Measurements from ENCODE around the gene NRXN3. TPM values are rescaled to one million over a fixed set of nuclear protein-coding genes. Genes with fewer than 3 reads are reported as not detected.

The NRXN3 gene
- total RNA-seq, 1 donor, result under 0.01 TPM

DNA sequence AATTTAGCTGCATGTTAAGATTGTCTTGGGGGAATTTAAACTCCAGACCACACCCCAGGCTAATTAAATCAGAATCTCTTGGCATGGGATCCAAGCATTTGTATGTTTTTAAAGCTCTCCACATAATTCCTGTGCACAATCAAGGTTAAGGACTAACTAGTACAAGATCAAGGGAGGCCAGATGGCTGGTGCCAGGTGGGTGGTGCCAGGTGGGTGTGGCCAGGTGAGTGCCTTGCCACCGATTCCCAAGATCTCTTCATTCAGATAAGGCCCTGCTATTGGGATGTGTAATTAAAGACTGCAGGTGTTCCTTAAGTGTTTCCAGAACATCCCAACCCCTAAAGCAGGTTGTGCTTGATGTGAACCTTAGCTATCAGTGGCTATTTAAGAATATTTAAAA is 75.1 kb downstream of the NRXN3 start:
- Histone ChIP-seq H3K4me1 (ENCODE audit: insufficient read depth, low read length) (no peaks in the 10 kb centered on the region), H3K4me3 (ENCODE audit: low read length) (no peak overlapping the region)

DNA sequence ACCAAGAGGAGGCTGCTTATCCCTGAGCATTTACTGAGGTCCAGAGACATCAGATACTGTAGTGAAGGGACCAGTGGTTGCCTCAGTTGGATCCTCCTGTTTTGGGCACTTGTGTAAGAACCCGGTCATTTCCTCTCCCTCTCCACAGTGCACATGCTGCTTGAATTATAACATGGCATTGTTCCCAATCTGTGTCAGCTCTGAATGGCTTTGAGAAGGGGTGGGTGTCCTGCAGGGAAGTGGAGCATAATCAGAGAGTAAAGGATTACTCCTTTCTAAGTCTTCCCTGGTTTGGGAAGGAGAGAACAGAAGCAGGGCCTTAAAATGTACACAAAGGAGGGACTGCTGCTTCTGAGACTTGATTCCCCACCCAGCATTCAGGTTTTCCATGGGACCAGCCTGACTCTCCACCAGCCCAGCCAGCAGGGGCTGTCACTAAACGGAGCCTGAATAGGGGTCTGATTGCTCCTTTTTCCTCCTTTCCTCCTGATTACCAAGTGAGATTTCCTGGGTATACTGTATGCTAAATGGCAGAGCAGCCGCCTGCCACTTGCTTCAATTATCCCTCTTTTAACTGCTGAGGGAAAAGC is 78.4 kb downstream of the NRXN3 start:
- Histone ChIP-seq H3K27me3 (ENCODE audit: insufficient read depth, low read length) (no peaks in the 10 kb centered on the region), H3K4me1 (ENCODE audit: insufficient read depth, low read length) (no peaks in the 10 kb centered on the region), H3K4me3 (ENCODE audit: low read length) (no peak overlapping the region), H3K9me3 (ENCODE audit: low read depth, low read length) (no peaks in the 10 kb centered on the region)

More for the DNA sequence above, 75.1 kb downstream of the NRXN3 start:
- Histone ChIP-seq H3K27me3 (ENCODE audit: insufficient read depth, low read length) (no peaks in the 10 kb centered on the region), H3K9me3 (ENCODE audit: low read depth, low read length) (no peaks in the 10 kb centered on the region)

DNA sequence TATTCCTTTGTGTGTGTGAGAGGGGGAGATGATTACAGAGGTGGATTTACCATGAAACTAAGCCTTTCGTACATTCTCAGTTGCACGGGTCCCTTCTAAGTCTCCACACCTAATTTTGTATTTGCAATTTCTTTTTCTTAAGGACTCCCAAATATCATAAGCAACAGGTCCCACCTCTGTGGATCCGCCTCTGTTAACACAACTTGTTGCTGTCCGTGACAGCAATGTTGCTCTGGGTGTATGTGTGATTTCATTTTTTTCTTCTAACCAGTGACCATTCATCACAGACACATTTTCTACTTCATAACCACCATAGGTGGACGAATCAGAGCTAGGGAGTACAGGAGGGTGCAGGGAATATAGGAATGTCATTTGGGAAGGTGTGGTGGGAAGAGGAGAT is 81.1 kb downstream of the NRXN3 start:
- no peaks in the 10 kb centered on the region for H3K4me1 ChIP-seq (ENCODE audit: insufficient read depth, low read length)
- no peaks in the 10 kb centered on the region for H3K9me3 ChIP-seq (ENCODE audit: low read depth, low read length)

DNA sequence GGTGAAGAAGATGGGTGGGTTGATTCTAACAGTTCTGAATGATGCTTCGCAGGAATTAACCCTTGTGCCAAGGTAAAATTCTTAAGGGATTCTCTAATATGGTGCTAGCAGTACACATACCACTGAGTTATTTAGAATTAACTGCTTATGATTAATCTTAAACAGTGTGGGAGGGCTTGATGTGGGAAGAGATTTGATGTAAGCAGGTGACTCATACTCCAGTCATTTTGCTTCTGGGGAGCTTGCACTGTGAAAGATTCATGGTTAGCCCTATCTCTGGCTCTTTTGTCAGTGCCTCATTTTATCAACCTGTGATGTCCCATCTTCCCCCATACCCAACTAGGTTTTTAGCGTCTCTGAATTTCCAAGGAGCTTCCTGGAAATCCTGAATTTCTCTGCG is 83.8 kb downstream of the NRXN3 start:
- Histone ChIP-seq H3K27me3 (ENCODE audit: insufficient read depth, low read length) (no peaks in the 10 kb centered on the region), H3K4me1 (ENCODE audit: insufficient read depth, low read length) (no peaks in the 10 kb centered on the region), H3K4me3 (ENCODE audit: low read length) (no peak overlapping the region), H3K9me3 (ENCODE audit: low read depth, low read length) (no peaks in the 10 kb centered on the region)

More for the DNA sequence above, 81.1 kb downstream of the NRXN3 start:
- no peak overlapping the region for H3K4me3 ChIP-seq (ENCODE audit: low read length)
- no peaks in the 10 kb centered on the region for H3K27me3 ChIP-seq (ENCODE audit: insufficient read depth, low read length)

DNA sequence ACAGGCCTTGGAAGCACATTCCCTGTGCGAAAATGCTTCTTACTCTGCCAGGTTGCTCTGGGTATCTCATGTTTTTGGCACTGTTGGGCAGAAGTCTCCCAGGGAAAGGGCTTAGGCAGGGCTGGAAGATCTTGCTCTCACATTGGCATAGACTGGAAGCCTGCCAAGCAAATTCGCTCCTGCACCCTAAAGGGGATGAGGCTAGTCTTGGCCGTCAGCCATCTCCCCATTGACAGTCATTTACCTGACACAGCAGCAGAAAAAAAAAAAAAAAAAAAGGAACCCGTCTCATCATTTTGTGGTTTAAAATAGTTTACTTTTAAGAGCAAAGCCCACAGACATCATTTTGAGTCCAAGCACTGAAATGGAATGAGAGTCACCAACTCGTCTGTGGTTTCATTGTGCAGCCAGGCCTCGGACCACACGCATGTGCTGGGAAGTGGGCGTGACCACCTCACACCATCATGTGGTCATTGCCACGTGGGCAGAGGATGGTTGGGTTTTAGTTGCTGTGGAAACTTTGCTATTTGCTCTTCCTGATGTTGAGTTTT is 84.8 kb downstream of the NRXN3 start:
- H3K4me1 ChIP-seq (ENCODE audit: insufficient read depth, low read length), result no peaks in the 10 kb centered on the region

DNA sequence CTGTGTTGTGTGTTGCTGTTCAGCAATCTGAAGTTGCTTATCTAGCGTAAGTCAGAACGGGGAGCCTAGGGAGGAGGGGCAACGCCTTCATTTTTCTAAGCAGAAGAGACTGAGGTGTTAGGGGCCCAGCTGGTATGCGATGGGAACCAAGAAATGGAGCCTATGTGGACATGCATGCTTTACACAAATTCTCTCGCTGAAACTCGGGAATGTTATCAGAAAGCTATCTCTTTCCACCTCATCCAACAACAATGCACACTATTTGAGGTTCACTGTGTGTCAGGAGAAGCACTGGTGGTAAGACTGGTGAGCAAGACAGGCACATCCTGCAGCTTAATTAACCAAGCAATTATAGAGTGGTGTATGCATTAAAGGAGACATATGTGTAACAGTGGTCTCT is 89.7 kb downstream of the NRXN3 start:
- Histone ChIP-seq H3K9me3 (ENCODE audit: low read depth, low read length) (no peaks in the 10 kb centered on the region), H3K27me3 (ENCODE audit: insufficient read depth, low read length) (no peaks in the 10 kb centered on the region), H3K4me3 (ENCODE audit: low read length) (no peak overlapping the region)

More for the DNA sequence above, 84.8 kb downstream of the NRXN3 start:
- Histone ChIP-seq H3K4me3 (ENCODE audit: low read length) (no peak overlapping the region), H3K9me3 (ENCODE audit: low read depth, low read length) (no peaks in the 10 kb centered on the region), H3K27me3 (ENCODE audit: insufficient read depth, low read length) (no peaks in the 10 kb centered on the region)

DNA sequence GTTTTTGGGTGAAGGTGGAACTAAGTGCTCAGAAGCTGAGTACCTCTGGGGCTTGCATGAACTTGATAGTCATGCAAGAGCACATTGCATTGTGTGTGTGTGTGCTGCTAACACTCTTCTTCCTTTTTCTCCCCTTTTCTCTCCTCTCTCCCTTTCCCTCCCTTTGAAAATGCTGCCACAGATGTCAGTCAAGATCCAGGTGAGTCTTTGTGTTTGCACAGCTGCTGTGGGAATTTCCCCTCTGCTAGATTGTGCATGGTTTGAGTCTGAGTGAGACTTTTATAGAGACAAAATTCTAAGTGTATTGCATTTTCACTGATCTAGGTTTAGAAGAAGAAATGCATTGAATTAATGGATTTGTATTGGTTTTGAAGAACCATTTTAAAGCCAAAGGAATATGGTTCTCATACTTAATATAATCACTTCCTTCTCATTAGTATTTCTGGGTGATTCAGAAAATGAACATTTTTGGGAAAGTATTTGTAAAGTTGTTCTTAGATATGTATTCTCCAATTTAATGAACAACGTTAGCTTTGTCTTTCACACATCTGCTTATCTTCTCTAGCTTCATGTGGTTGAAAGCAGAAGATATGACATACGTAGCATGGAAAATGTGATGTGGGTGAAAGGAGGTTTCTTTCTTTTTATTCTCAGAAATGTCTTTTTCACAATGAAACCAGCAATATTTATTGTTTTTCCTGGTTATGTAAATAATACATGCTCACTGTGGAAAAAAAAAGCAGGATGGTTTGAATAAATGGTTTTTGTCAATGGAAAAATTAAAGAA is 108.5 kb downstream of the NRXN3 start:
- H3K4me3 ChIP-seq (ENCODE audit: low read length), result no peak overlapping the region
- H3K9me3 ChIP-seq (ENCODE audit: low read depth, low read length), result no peaks in the 10 kb centered on the region
- no peaks in the 10 kb centered on the region for H3K4me1 ChIP-seq (ENCODE audit: insufficient read depth, low read length)
- H3K27me3 ChIP-seq (ENCODE audit: insufficient read depth, low read length), result no peaks in the 10 kb centered on the region

More for the DNA sequence above, 89.7 kb downstream of the NRXN3 start:
- H3K4me1 ChIP-seq (ENCODE audit: insufficient read depth, low read length), result no peaks in the 10 kb centered on the region

DNA sequence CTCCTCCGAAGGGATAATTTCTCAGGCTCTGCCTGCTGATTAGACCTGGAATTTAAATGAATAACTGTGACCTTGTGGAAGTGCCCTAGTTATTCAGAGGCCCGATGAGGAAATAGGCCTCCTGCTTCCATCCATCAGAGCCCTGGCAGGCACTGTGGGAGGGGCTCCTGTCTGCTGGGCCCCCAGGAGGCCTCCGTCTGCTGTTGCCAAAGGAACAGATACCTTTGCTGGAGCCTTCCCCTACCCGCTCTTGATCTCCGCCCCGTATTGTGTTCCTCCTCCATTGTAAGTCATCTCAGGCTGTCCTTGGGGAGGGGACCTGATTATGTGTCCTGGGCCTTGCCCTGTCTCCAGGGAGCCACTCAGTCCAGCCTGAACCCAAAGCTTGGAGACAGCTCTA is 112.3 kb downstream of the NRXN3 start:
- no peaks in the 10 kb centered on the region for H3K27me3 ChIP-seq (ENCODE audit: insufficient read depth, low read length)
- H3K9me3 ChIP-seq (ENCODE audit: low read depth, low read length), result no peaks in the 10 kb centered on the region
- no peak overlapping the region for H3K4me3 ChIP-seq (ENCODE audit: low read length)
- no peaks in the 10 kb centered on the region for H3K4me1 ChIP-seq (ENCODE audit: insufficient read depth, low read length)

DNA sequence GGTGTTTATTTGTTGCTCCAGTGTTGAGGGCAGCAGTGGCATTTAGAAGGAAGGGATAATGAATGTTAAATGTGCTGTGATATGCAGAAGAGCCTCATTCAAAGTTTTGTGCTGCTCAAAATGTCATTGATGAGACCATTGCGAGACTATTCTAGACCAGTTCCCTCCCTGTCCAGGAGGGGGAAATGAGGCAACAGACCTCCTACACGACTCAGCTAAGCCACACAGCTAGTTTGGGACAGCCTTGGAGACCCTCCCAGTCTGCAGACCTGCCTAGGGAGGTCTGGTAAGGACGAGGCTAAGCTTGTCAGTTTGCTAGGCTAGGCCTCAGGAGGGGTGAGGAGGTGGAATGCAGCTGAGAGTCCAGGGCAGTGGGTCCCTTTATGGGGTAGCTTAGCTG is 116.0 kb downstream of the NRXN3 start:
- no peaks in the 10 kb centered on the region for H3K4me1 ChIP-seq (ENCODE audit: insufficient read depth, low read length)
- no peaks in the 10 kb centered on the region for H3K9me3 ChIP-seq (ENCODE audit: low read depth, low read length)
- no peak overlapping the region for H3K4me3 ChIP-seq (ENCODE audit: low read length)
- no peaks in the 10 kb centered on the region for H3K27me3 ChIP-seq (ENCODE audit: insufficient read depth, low read length)

DNA sequence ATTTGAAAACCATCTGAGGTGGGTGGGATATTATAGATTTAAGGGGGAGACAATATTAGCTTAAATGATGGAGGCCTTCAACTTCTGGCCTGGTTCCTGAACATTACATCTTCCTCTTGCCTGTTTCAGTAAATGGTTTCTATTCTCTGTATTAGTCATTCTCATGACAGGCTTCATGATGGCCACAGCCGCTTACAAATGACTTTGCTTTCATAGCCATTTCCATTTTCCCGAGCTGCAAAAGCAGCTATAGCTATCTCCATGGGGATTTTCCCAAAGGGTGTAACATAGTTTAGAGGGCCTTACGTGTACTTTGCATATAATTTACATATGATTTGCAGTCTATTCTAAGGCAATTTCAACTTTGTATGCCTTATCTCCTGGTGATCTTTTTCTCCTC is 121.8 kb downstream of the NRXN3 start:
- H3K9me3 ChIP-seq (ENCODE audit: low read depth, low read length), result no peaks in the 10 kb centered on the region
- no peaks in the 10 kb centered on the region for H3K27me3 ChIP-seq (ENCODE audit: insufficient read depth, low read length)
- H3K4me3 ChIP-seq (ENCODE audit: low read length), result no peak overlapping the region
- H3K4me1 ChIP-seq (ENCODE audit: insufficient read depth, low read length), result no peaks in the 10 kb centered on the region

DNA sequence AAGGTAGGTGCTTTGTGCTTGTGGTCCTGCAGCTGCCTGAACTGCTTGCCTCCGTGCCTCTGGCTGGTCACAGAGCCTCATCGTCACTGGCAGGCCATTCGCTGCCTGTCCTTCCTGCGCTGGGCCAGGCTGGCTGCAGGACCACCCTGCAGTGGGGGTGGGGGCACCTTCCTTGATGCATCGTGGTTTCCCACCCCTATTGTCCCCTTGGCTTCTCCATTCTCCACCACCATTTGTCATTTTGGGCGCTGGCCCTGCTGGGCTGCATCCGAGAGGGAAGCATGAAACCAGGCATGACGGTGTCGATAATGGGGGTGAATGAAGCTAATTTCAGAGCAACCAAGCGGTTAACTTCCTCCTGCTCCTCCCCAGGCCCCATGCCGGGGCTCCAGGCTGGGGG is 127.7 kb downstream of the NRXN3 start:
- Histone ChIP-seq H3K4me3 (ENCODE audit: low read length) (no peak overlapping the region), H3K27me3 (ENCODE audit: insufficient read depth, low read length) (no peaks in the 10 kb centered on the region), H3K9me3 (ENCODE audit: low read depth, low read length) (no peaks in the 10 kb centered on the region)

DNA sequence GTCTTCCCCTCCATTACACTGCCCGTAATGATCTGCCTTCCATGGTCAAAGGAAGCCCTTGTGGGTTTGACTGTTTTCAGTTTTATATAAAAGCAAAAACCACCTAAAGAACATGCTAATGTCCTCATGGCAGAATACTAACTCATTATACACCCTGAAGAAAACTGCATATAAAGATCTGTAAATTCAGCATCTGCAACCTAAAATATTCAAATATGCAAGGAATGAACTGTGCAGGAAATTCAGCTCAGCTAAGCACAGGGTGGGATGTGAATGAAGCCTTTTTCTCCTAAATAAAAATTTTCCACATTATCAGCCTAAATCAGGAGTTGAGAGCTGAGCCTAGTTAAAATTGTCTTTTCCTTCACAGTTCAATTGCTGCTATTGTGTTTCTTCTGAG is 128.1 kb downstream of the NRXN3 start:
- Histone ChIP-seq H3K4me3 (ENCODE audit: low read length) (no peak overlapping the region), H3K27me3 (ENCODE audit: insufficient read depth, low read length) (no peaks in the 10 kb centered on the region)

More for the DNA sequence above, 127.7 kb downstream of the NRXN3 start:
- H3K4me1 ChIP-seq (ENCODE audit: insufficient read depth, low read length), result no peaks in the 10 kb centered on the region

DNA sequence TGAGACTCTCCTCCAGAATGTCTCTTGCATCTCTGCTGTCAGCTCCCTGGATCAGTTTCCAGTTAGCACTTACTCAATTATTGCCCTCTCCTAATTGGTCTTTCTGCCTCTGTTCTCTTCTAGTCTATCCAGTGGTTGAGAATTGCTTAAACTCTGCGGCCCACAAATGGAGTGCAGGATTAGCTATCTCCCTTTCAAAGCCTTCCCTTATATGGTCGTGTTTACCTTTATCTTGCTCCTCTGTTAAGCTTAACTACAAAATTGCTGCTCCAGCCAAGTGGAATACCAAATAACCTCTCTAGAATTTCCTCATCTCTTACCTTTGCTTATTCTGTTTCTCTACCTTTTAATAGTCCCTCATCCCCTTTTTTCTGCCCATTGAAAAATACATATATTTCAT is 132.7 kb downstream of the NRXN3 start:
- Histone ChIP-seq H3K27me3 (ENCODE audit: insufficient read depth, low read length) (no peaks in the 10 kb centered on the region), H3K4me1 (ENCODE audit: insufficient read depth, low read length) (no peaks in the 10 kb centered on the region), H3K4me3 (ENCODE audit: low read length) (no peak overlapping the region), H3K9me3 (ENCODE audit: low read depth, low read length) (no peaks in the 10 kb centered on the region)

More for the DNA sequence above, 128.1 kb downstream of the NRXN3 start:
- Histone ChIP-seq H3K4me1 (ENCODE audit: insufficient read depth, low read length) (no peaks in the 10 kb centered on the region), H3K9me3 (ENCODE audit: low read depth, low read length) (no peaks in the 10 kb centered on the region)

DNA sequence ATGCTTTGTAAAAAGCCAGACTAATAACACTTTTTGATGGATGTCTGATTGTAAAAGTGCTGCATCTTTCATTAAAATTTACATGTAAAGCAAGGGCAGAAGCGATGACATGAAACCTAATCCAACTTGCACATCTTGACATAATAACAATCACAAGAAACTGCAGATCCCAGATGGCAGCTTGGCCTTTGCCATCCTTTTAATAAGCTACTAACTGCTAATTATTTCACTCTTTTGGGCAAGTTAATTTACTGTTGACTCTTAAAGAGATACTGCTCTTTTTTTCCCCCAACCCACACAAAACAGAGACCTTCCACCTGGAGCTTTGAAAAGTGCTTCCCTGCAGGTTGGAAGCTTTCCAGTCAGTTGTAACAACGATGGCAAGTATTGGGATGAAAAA is 137.5 kb downstream of the NRXN3 start:
- H3K4me1 ChIP-seq (ENCODE audit: insufficient read depth, low read length), result no peaks in the 10 kb centered on the region
- H3K9me3 ChIP-seq (ENCODE audit: low read depth, low read length), result no peaks in the 10 kb centered on the region
- no peak overlapping the region for H3K4me3 ChIP-seq (ENCODE audit: low read length)
- no peaks in the 10 kb centered on the region for H3K27me3 ChIP-seq (ENCODE audit: insufficient read depth, low read length)

DNA sequence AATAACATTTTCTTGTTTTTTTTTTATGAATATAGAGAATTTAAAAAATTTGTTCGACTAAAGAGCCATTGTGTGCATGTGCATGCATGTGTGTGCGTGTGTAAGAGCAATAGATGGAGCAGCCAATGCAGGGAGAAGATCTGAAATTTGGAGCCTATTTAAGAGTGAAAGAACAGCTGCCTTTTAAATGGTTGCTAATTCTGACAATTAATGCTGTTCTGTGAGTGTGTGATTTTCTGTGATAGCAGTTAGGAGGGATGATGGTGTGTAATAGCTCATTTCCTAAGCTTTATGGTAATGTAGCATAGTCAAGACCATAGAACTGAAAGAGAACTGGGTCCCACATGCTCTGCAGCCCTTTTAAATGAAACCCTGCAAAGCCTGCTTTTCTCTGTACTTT is 137.9 kb downstream of the NRXN3 start:
- Histone ChIP-seq H3K4me1 (ENCODE audit: insufficient read depth, low read length) (no peaks in the 10 kb centered on the region), H3K4me3 (ENCODE audit: low read length) (no peak overlapping the region), H3K9me3 (ENCODE audit: low read depth, low read length) (no peaks in the 10 kb centered on the region), H3K27me3 (ENCODE audit: insufficient read depth, low read length) (no peaks in the 10 kb centered on the region)

DNA sequence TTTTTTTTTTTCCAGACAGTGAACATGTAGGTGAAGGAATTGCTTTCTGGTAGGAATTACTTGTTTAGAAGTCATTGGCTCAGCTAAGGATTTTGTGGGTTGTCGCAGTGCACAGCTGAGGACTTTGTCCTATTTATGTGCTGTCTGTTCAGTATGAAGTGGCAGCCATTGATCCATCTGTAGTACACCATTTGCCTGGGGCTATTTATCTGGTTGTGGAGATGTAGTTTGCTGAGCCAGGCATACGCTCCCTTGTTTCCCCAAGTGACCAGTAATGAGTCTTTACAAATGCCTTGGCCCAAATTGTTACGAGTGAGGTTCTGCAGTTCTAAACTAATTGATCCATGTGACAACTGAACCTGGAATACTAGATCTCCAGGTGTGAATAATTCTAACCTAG is 140.1 kb downstream of the NRXN3 start:
- Histone ChIP-seq H3K4me3 (ENCODE audit: low read length) (no peak overlapping the region), H3K27me3 (ENCODE audit: insufficient read depth, low read length) (no peaks in the 10 kb centered on the region), H3K4me1 (ENCODE audit: insufficient read depth, low read length) (no peaks in the 10 kb centered on the region), H3K9me3 (ENCODE audit: low read depth, low read length) (no peaks in the 10 kb centered on the region)
